ENCODE data around the gene DBF4B. TPM values are rescaled to one million over a fixed set of nuclear protein-coding genes. Genes with fewer than 3 reads are reported as not detected.
"Not testable (repeated sequence)": the region's sequence is repeated elsewhere in the genome, so short reads cannot be mapped to it uniquely, and the experiment has no call there.

The DBF4B gene
- total and polyA plus RNA-seq, 2 donors: 3.5 to 5.2 TPM

- not testable (repeated sequence) for H3K9me3 ChIP-seq (ENCODE audit: control insufficient read depth in 2 of 2, insufficient read depth in 1 of 2, low read length in 1 of 2); H3K4me1 ChIP-seq (ENCODE audit: control insufficient read depth in 2 of 2, insufficient read depth in 2 of 2, low read length in 2 of 2); DNase-seq (ENCODE audit: low read depth in 6 of 9, low spot score in 9 of 9); H3K4me3 ChIP-seq (ENCODE audit: low read length in 2 of 2); H3K27ac ChIP-seq (ENCODE audit: low read depth in 1 of 2, low read length in 1 of 2)
- peaks cover 30 to 38% of the 10 kb centered on the region in 2 donors for H3K27me3 ChIP-seq (ENCODE audit: control insufficient read depth in 2 of 2, insufficient read depth in 1 of 2, low read length in 1 of 2)
- peaks cover 7 to 10% of the 10 kb centered on the region in 2 donors for H3K36me3 ChIP-seq (ENCODE audit: control insufficient read depth in 2 of 2, insufficient read depth in 2 of 2, low read length in 1 of 2)
- WGBS: 98% methylated on average over 5 of the region's 5 CpGs
Measured at GRCh38 chr17:44755180-44755579, 46.7 kb downstream of the DBF4B start.

- H3K27ac ChIP-seq (ENCODE audit: low read depth in 1 of 2, low read length in 1 of 2): no peak overlapping the region
- no peaks in the 10 kb centered on the region for H3K9me3 ChIP-seq (ENCODE audit: control insufficient read depth in 2 of 2, insufficient read depth in 1 of 2, low read length in 1 of 2)
- H3K4me1 ChIP-seq (ENCODE audit: control insufficient read depth in 2 of 2, insufficient read depth in 2 of 2, low read length in 2 of 2): peaks cover 4 to 5% of the 10 kb centered on the region in 2 donors
- no peak overlapping the region for H3K4me3 ChIP-seq (ENCODE audit: low read length in 2 of 2)
- no peaks in the 10 kb centered on the region for H3K36me3 ChIP-seq (ENCODE audit: control insufficient read depth in 2 of 2, insufficient read depth in 2 of 2, low read length in 1 of 2)
- peaks cover 36 to 53% of the 10 kb centered on the region in 2 donors for H3K27me3 ChIP-seq (ENCODE audit: control insufficient read depth in 2 of 2, insufficient read depth in 1 of 2, low read length in 1 of 2)
- 81% methylated on average over 10 of the region's 10 CpGs for WGBS
- no peak for DNase-seq (ENCODE audit: low read depth in 6 of 9, low spot score in 9 of 9)
Measured at GRCh38 chr17:44757045-44757917, 48.8 kb downstream of the DBF4B start.

- H3K27me3 ChIP-seq (ENCODE audit: control insufficient read depth in 2 of 2, insufficient read depth in 1 of 2, low read length in 1 of 2): peaks cover 36 to 57% of the 10 kb centered on the region in 2 donors
- H3K36me3 ChIP-seq (ENCODE audit: control insufficient read depth in 2 of 2, insufficient read depth in 2 of 2, low read length in 1 of 2): no peaks in the 10 kb centered on the region
- no peak for DNase-seq (ENCODE audit: low read depth in 6 of 9, low spot score in 9 of 9)
- H3K4me3 ChIP-seq (ENCODE audit: low read length in 2 of 2): no peak overlapping the region
- WGBS: 52% methylated on average over 5 of the region's 5 CpGs
- H3K9me3 ChIP-seq (ENCODE audit: control insufficient read depth in 2 of 2, insufficient read depth in 1 of 2, low read length in 1 of 2): no peaks in the 10 kb centered on the region
- no peak overlapping the region for H3K27ac ChIP-seq (ENCODE audit: low read depth in 1 of 2, low read length in 1 of 2)
- H3K4me1 ChIP-seq (ENCODE audit: control insufficient read depth in 2 of 2, insufficient read depth in 2 of 2, low read length in 2 of 2): peaks cover 4 to 5% of the 10 kb centered on the region in 2 donors
Measured at GRCh38 chr17:44757918-44758413, 49.5 kb downstream of the DBF4B start.

GRCh38 chr17:44758414-44759085 is 50.1 kb downstream of the DBF4B start, which contains the start of gene ADAM11:
Gene ADAM11, plus strand, starts transcription at chr17:44758988. Its CDS starts 212 bp downstream, at chr17:44759200.
- Histone ChIP-seq H3K27me3 (ENCODE audit: control insufficient read depth in 2 of 2, insufficient read depth in 1 of 2, low read length in 1 of 2) (peaks cover 36 to 57% of the 10 kb centered on the region in 2 donors), H3K4me3 (ENCODE audit: low read length in 2 of 2) (peak within 1 kb of the TSS in 1 of 2 donors; percentile 46), H3K9me3 (ENCODE audit: control insufficient read depth in 2 of 2, insufficient read depth in 1 of 2, low read length in 1 of 2) (no peaks in the 10 kb centered on the region), H3K4me1 (ENCODE audit: control insufficient read depth in 2 of 2, insufficient read depth in 2 of 2, low read length in 2 of 2) (peaks cover 4 to 5% of the 10 kb centered on the region in 2 donors), H3K36me3 (ENCODE audit: control insufficient read depth in 2 of 2, insufficient read depth in 2 of 2, low read length in 1 of 2) (no peaks in the 10 kb centered on the region), H3K27ac (ENCODE audit: low read depth in 1 of 2, low read length in 1 of 2) (no peak within 1 kb of the TSS)
- WGBS: 5% methylated on average over 74 of the region's 74 CpGs
- DNase-seq (ENCODE audit: low read depth in 6 of 9, low spot score in 9 of 9): no peak

GRCh38 chr17:44759086-44759915 is 50.8 kb downstream of the DBF4B start:
- no peak for DNase-seq (ENCODE audit: low read depth in 6 of 9, low spot score in 9 of 9)
- H3K27ac ChIP-seq (ENCODE audit: low read depth in 1 of 2, low read length in 1 of 2): no peak overlapping the region

GRCh38 chr17:44759916-44760243 is 51.4 kb downstream of the DBF4B start:
- DNase-seq (ENCODE audit: low read depth in 6 of 9, low spot score in 9 of 9): no peak
- Histone ChIP-seq H3K4me1 (ENCODE audit: control insufficient read depth in 2 of 2, insufficient read depth in 2 of 2, low read length in 2 of 2) (peaks cover 4 to 5% of the 10 kb centered on the region in 2 donors), H3K27ac (ENCODE audit: low read depth in 1 of 2, low read length in 1 of 2) (no peak overlapping the region), H3K4me3 (ENCODE audit: low read length in 2 of 2) (no peak overlapping the region), H3K36me3 (ENCODE audit: control insufficient read depth in 2 of 2, insufficient read depth in 2 of 2, low read length in 1 of 2) (no peaks in the 10 kb centered on the region), H3K27me3 (ENCODE audit: control insufficient read depth in 2 of 2, insufficient read depth in 1 of 2, low read length in 1 of 2) (peaks cover 36 to 57% of the 10 kb centered on the region in 2 donors), H3K9me3 (ENCODE audit: control insufficient read depth in 2 of 2, insufficient read depth in 1 of 2, low read length in 1 of 2) (no peaks in the 10 kb centered on the region)
- WGBS: 74% methylated on average over 3 of the region's 3 CpGs

More at GRCh38 chr17:44759086-44759915, 50.8 kb downstream of the DBF4B start:
- Histone ChIP-seq H3K4me3 (ENCODE audit: low read length in 2 of 2) (peak overlapping the region in 1 of 2 donors; percentile 46), H3K36me3 (ENCODE audit: control insufficient read depth in 2 of 2, insufficient read depth in 2 of 2, low read length in 1 of 2) (no peaks in the 10 kb centered on the region), H3K27me3 (ENCODE audit: control insufficient read depth in 2 of 2, insufficient read depth in 1 of 2, low read length in 1 of 2) (peaks cover 36 to 57% of the 10 kb centered on the region in 2 donors), H3K4me1 (ENCODE audit: control insufficient read depth in 2 of 2, insufficient read depth in 2 of 2, low read length in 2 of 2) (peaks cover 4 to 5% of the 10 kb centered on the region in 2 donors), H3K9me3 (ENCODE audit: control insufficient read depth in 2 of 2, insufficient read depth in 1 of 2, low read length in 1 of 2) (no peaks in the 10 kb centered on the region)
- WGBS: 10% methylated on average over 60 of the region's 60 CpGs

- no peak for DNase-seq (ENCODE audit: low read depth in 6 of 9, low spot score in 9 of 9)
- H3K4me3 ChIP-seq (ENCODE audit: low read length in 2 of 2): no peak overlapping the region
- H3K27me3 ChIP-seq (ENCODE audit: control insufficient read depth in 2 of 2, insufficient read depth in 1 of 2, low read length in 1 of 2): peaks cover 36 to 57% of the 10 kb centered on the region in 2 donors
- H3K9me3 ChIP-seq (ENCODE audit: control insufficient read depth in 2 of 2, insufficient read depth in 1 of 2, low read length in 1 of 2): no peaks in the 10 kb centered on the region
- H3K4me1 ChIP-seq (ENCODE audit: control insufficient read depth in 2 of 2, insufficient read depth in 2 of 2, low read length in 2 of 2): peaks cover 4 to 5% of the 10 kb centered on the region in 2 donors
- no peak overlapping the region for H3K27ac ChIP-seq (ENCODE audit: low read depth in 1 of 2, low read length in 1 of 2)
- WGBS: 89% methylated on average over 13 of the region's 13 CpGs
- no peaks in the 10 kb centered on the region for H3K36me3 ChIP-seq (ENCODE audit: control insufficient read depth in 2 of 2, insufficient read depth in 2 of 2, low read length in 1 of 2)
Measured at GRCh38 chr17:44760474-44761308, 52.2 kb downstream of the DBF4B start.
